Suprapubic skin (tissue), 4 donors: ENCODE data around the gene TARBP1. TPM values are rescaled to one million over a fixed set of nuclear protein-coding genes. Genes with fewer than 3 reads are reported as not detected.
"Not testable (repeated sequence)": the region's sequence is repeated elsewhere in the genome, so short reads cannot be mapped to it uniquely, and the experiment has no call there.

Experiments used
- DNase-seq, 2 donors: peaks; one replicate each; pipeline ENCODE4 v3.0.0-alpha.2; 2019; ENCODE audit warnings: low spot score in 2 of 2
- H3K27ac ChIP-seq: fragments of 200-600 bp; sonication (generic); one replicate; pipeline ENCODE4 v1.5.1; 2019
- H3K27me3 ChIP-seq: fragments of 200-600 bp; sonication (generic); one replicate; pipeline ENCODE4 v1.5.1; 2019
- H3K36me3 ChIP-seq: fragments of 200-600 bp; sonication (generic); one replicate; pipeline ENCODE4 v1.5.1; 2019
- H3K4me1 ChIP-seq: fragments of 200-600 bp; sonication (generic); one replicate; pipeline ENCODE4 v1.5.1; 2019
- H3K4me3 ChIP-seq: fragments of 200-600 bp; sonication (generic); one replicate; pipeline ENCODE4 v1.5.1; 2019; ENCODE audit warnings: mild to moderate bottlenecking
- H3K9me3 ChIP-seq: fragments of 200-600 bp; sonication (generic); one replicate; pipeline ENCODE4 v1.5.1; 2019
- CTCF ChIP-seq, 2 donors: fragments of 200-600 bp in 1 of 2; fragments of 450-650 bp in 1 of 2; sonication (generic) in 1 of 2; IDR thresholded peaks; one replicate each; pipeline ENCODE4 v1.5.1; 2016 to 2019; ENCODE audit warnings: antibody characterized with exemption in 2 of 2, mild to moderate bottlenecking in 1 of 2, moderate library complexity in 1 of 2
- EP300 ChIP-seq: sonication (generic); formaldehyde crosslinking; IDR thresholded peaks from one replicate; pipeline ENCODE4 v1.6.1; 2017; ENCODE audit warnings: antibody characterized with exemption
- POLR2A ChIP-seq, 2 donors: fragments of 450-650 bp; IDR thresholded peaks; one replicate each; pipeline ENCODE4 v1.6.1; 2017; ENCODE audit warnings: antibody characterized with exemption in 2 of 2, mild to moderate bottlenecking in 2 of 2, moderate library complexity in 2 of 2
- POLR2AphosphoS5 ChIP-seq, 3 donors: sonication (generic); formaldehyde crosslinking; IDR thresholded peaks; one replicate each; pipeline ENCODE4 v1.6.1; 2017; ENCODE audit warnings: antibody characterized with exemption in 3 of 3
- WGBS: methylation state at CpG from one replicate; pipeline ENCODE4 v1.1.5; 2018; 5-methylcytosine and 5-hydroxymethylcytosine counted together
- total RNA-seq, 4 donors: library from RNA; depleted of rRNA; stranded (reverse); fragments of >200 nt; gene quantifications; one replicate each; pipeline ENCODE4 v1.1.0, GENCODE V29; 2016

Gene TARBP1
- total RNA-seq, 4 donors from 2014 or later: 21.1 to 78.2 (median 23.5) TPM

GRCh38 chr1:234368320-234369032, 110.5 kb downstream of the TARBP1 start:
- no peak for DNase-seq
- H3K27ac ChIP-seq: no peak overlapping the region
- 71% methylated on average over 12 of the region's 12 CpGs for WGBS

GRCh38 chr1:234362558-234362957, 116.4 kb downstream of the TARBP1 start:
- H3K4me3 ChIP-seq: no peak overlapping the region
- TF ChIP-seq POLR2A (IDR thresholded peaks at IDR 0.05) (no peak), EP300 (no peak), POLR2AphosphoS5 (IDR thresholded peaks at IDR 0.05) (no peak), CTCF (IDR thresholded peaks at IDR 0.05) (no peak)
- no peaks in the 10 kb centered on the region for H3K4me1 ChIP-seq
- 86% methylated on average over 2 of the region's 2 CpGs for whole genome bisulfite sequencing
- no peaks in the 10 kb centered on the region for H3K9me3 ChIP-seq
- H3K36me3 ChIP-seq: no peaks in the 10 kb centered on the region
- H3K27ac ChIP-seq: no peak overlapping the region
- H3K27me3 ChIP-seq: peaks cover 6% of the 10 kb centered on the region
- no peak for DNase-seq

More at GRCh38 chr1:234368320-234369032, 110.5 kb downstream of the TARBP1 start:
- no peak overlapping the region for H3K4me3 ChIP-seq
- H3K9me3 ChIP-seq: no peaks in the 10 kb centered on the region
- peaks cover 12% of the 10 kb centered on the region for H3K4me1 ChIP-seq
- TF ChIP-seq POLR2AphosphoS5 (IDR thresholded peaks at IDR 0.05) (no peak), CTCF (IDR thresholded peaks at IDR 0.05) (no peak), POLR2A (IDR thresholded peaks at IDR 0.05) (no peak), EP300 (no peak)
- H3K27me3 ChIP-seq: no peaks in the 10 kb centered on the region
- no peaks in the 10 kb centered on the region for H3K36me3 ChIP-seq

GRCh38 chr1:234361102-234361603, 117.8 kb downstream of the TARBP1 start:
- 87% methylated on average over 3 of the region's 3 CpGs for WGBS
- no peak overlapping the region for H3K27ac ChIP-seq

GRCh38 chr1:234357831-234358230, 121.1 kb downstream of the TARBP1 start:
- DNase-seq: no peak
- TF ChIP-seq CTCF (IDR thresholded peaks at IDR 0.05) (no peak), POLR2AphosphoS5 (IDR thresholded peaks at IDR 0.05) (no peak), POLR2A (IDR thresholded peaks at IDR 0.05) (no peak), EP300 (no peak)
- H3K9me3 ChIP-seq: no peaks in the 10 kb centered on the region
- peaks cover 11% of the 10 kb centered on the region for H3K27me3 ChIP-seq
- no peak overlapping the region for H3K27ac ChIP-seq
- H3K4me3 ChIP-seq: no peak overlapping the region
- no peaks in the 10 kb centered on the region for H3K4me1 ChIP-seq
- no peaks in the 10 kb centered on the region for H3K36me3 ChIP-seq

More at GRCh38 chr1:234361102-234361603, 117.8 kb downstream of the TARBP1 start:
- Histone ChIP-seq H3K27me3 (peaks cover 11% of the 10 kb centered on the region), H3K9me3 (no peaks in the 10 kb centered on the region), H3K4me3 (no peak overlapping the region), H3K4me1 (no peaks in the 10 kb centered on the region), H3K36me3 (no peaks in the 10 kb centered on the region)
- TF ChIP-seq POLR2AphosphoS5 (IDR thresholded peaks at IDR 0.05): no peak
- TF ChIP-seq POLR2A (IDR thresholded peaks at IDR 0.05): no peak
- TF ChIP-seq EP300: no peak
- TF ChIP-seq CTCF (IDR thresholded peaks at IDR 0.05): no peak
- no peak for DNase-seq

- WGBS: 55% methylated on average over 35 of the region's 35 CpGs
- Histone ChIP-seq H3K27me3 (peaks cover 11% of the 10 kb centered on the region), H3K4me3 (peak overlapping the region; percentile 42)
- H3K9me3 ChIP-seq, DNase-seq, H3K36me3 ChIP-seq, H3K27ac ChIP-seq, H3K4me1 ChIP-seq: not testable (repeated sequence)
Observed at GRCh38 chr1:234356615-234357269, 122.2 kb downstream of the TARBP1 start.
